ENCODE measurements around the gene IDUA.

Gene IDUA

GRCh38 chr4:1033840-1034551 is 47.2 kb downstream of the IDUA start:
- DNase-seq, result no peak

- no peak for DNase-seq
Observed at GRCh38 chr4:1035510-1035909, 48.7 kb downstream of the IDUA start.

- DNase-seq, result no peak
Observed at GRCh38 chr4:1036095-1036494, 49.3 kb downstream of the IDUA start.

DNA sequence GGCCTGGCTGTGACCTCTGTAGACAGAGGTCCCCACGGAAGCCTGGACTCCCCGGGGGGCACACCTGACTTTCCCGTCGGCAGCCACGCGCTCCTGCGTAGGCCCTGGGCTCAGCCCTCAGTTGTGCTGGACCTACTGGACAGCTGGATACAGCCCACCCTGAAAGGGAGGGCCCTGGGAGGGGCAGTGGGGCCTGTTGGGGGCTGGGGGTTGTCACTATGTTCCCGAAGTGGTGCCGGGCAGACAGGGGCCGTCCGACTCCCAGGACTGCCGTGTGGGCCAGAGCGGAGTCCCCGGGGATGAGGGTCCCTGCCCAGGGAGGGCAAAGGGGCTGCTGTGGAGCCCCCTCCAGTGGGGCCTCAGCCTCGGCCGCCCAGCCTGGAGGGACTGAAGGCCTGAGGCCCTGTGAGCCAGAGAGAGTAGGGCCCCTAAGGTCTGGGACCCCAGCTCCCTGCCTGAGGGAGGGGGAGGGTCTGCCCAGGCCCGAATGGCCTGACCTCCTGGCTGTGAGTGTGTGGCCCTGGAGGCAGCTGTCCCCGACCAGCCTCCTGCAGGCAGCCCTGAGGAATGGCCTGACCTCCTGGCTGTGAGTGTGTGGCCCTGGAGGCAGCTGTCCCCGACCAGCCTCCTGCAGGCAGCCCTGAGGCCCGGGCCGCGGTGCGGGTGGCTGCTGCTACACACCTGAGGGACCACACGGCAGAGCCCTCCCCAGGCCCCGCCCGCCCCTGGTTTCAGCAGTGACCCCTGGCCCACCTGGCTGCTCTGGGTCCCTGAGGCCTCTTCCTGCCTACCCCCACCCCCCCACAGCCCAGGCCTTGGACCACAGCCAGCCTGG is 50.3 kb downstream of the IDUA start:
- DNase-seq, result no peak

DNA sequence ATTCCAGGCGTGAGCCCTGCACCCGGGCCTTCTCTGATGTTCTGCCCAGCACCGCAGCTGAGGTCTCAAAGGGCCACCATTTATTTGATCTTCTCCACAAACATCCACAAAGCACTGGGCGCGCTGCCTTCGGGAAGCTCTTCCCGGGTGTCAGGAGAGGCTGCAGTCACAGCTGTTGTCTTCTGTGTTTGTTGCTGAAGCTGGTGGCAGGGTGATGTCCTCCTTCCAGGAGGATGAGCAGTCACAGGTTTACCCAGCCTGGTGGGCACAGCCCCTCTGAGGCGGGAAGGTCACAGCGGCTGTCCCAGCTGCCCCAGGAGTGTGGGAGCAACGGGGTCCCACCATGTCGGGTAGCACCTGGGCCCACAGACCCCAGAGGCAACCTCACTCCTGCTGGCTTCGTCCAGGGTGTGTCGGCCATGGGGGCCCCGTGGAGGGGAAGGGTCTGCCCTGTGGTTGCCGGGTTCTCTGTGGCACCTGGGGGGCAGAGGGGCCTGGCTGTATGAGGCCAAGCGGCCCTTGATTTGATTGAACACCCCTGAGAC is 52.2 kb downstream of the IDUA start:
- DNase-seq, result no peak

- no peak for DNase-seq
Observed at GRCh38 chr4:1039493-1040343, 52.9 kb downstream of the IDUA start.

DNA sequence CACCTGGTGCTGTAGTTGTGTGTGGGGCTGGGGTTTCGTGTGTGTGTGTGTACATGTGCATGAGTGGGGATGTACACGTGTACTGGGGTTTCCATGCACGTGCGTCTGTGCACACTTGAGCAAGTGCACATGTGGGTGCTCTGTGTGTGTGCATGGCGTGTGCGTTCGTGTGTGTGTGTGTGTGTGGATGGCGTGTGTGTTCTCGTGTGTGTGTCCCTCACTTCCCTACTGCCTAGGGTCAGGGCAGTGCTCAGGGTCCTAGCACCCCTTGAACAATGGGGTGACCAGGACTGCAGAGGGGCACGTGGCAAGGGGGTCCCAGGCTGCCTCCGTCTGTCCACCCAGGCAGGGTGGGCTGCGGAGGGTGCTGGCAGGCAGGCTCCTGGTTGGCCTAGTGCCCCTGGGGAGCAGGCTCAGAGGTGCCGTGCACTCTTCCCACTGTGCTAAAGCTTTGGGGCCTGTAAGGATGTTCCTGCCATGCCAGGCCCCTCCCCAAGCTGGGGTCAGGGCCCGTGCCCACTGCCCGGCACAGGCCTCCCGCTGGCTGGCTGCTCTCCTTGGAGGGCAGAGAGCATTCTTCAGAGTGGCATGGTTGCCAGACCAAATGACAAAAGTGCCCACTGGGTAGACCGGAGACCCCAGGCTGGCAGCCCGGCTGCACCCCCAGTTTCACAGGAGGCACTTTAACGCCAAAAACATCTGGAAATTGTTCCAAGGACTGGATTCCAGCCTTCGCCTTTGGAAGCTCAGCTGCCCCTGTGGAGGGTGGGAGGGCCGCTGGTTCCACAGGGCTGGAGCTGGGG is 53.7 kb downstream of the IDUA start:
- no peak for DNase-seq

GRCh38 chr4:1041147-1041935 is 54.5 kb downstream of the IDUA start:
- peak; percentile 45 for DNase-seq

DNA sequence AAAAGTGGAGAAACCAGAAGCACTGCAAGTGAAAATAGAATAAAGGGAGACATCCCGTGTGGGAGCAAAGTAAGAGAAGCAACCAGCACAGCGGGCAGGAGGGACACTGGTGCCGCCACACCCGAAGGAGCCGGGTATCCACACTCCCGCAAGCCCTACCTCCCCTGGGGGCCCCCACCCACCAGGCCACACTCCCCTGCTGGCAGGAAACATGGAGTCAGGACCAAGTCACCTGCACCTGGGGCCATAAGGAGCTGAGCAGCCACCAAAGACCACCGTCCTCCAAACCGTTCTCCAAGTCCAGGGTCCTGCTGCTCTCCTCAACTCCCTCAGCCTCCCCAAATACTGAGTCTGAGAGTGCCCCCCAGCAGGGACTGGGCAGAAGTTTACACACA is 55.1 kb downstream of the IDUA start:
- DNase-seq, result no peak

GRCh38 chr4:1042352-1043055 is 55.7 kb downstream of the IDUA start:
- no peak for DNase-seq

- no peak for DNase-seq
Observed at GRCh38 chr4:1043162-1043561, 56.3 kb downstream of the IDUA start.

- DNase-seq, result no peak
Observed at GRCh38 chr4:1043651-1044468, 57.0 kb downstream of the IDUA start.

DNA sequence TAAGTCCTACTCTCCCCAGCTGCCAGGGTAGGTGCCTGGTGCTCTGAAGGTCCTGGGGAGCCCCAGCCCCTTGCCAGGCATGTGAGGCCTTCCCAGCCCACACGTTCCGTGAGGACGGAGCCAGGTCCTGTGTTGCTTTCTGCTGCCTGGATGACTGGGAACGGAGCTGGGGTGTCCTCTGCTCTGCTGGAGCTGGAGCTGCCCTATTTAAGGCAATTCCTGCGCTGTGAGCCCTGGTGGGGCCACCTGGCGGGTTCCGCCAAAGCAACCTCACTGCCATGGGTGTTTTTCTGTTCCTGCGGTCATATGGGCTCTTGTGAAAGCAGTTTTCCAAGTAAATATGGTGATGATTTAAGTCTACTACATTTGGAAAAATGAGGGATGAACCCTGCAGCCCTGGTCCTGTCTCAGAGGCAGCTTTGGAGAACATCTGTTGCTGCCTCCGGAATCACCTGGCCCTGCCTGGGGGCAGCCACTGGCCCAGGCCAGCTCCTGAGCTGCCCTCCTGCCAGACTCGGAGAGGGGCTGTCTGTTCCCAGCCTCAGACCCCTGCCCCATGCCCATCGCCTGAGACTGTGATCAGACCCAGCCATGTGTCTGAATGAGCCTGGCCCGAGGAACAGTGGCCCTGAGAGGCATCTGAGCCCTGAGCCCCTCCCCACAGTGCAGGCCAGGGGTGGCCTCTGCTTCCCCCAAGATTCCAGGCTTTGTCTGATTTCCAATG is 57.8 kb downstream of the IDUA start:
- DNase-seq, result no peak

DNA sequence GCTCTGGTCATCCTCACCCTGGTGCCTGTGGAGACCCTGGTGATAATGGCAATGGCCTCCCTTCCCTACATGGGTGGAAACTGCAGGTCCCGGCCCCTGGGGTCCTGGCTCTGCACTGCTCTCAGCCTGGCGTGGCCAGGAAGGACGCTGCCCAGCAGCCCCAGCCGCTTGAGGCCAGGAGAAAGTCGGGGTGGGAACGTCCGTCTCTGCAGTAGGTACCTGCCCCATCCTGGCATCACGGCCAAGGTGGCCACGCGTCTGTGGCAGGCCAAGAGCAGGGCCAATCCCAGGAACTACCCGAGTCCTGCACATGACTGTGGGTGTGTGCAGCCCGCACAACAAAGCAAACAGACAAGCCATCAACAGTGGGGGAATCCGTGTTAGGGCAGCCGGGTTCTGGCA is 58.4 kb downstream of the IDUA start:
- DNase-seq, result no peak

GRCh38 chr4:1045595-1046201 is 58.9 kb downstream of the IDUA start:
- no peak for DNase-seq

DNA sequence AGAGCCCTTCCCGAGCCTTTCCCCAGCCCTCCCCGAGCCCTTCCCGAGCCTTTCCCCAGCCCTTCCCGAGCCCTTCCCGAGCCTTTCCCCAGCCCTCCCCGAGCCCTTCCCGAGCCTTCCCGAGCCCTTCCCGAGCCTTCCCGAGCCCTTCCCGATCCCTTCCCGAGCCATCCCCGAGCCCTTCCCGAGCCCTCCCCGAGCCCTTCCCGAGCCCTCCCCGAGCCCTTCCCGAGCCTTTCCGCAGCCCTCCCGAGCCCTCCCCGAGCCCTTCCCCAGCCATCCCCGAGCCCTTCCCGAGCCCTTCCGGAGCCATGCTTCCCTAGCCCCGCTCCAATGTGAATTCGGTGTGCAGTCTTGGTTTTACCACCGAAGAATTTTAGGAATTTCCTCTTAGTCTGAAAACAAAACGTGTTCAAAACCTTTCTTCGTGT is 59.8 kb downstream of the IDUA start:
- peak; percentile 31 for DNase-seq

DNA sequence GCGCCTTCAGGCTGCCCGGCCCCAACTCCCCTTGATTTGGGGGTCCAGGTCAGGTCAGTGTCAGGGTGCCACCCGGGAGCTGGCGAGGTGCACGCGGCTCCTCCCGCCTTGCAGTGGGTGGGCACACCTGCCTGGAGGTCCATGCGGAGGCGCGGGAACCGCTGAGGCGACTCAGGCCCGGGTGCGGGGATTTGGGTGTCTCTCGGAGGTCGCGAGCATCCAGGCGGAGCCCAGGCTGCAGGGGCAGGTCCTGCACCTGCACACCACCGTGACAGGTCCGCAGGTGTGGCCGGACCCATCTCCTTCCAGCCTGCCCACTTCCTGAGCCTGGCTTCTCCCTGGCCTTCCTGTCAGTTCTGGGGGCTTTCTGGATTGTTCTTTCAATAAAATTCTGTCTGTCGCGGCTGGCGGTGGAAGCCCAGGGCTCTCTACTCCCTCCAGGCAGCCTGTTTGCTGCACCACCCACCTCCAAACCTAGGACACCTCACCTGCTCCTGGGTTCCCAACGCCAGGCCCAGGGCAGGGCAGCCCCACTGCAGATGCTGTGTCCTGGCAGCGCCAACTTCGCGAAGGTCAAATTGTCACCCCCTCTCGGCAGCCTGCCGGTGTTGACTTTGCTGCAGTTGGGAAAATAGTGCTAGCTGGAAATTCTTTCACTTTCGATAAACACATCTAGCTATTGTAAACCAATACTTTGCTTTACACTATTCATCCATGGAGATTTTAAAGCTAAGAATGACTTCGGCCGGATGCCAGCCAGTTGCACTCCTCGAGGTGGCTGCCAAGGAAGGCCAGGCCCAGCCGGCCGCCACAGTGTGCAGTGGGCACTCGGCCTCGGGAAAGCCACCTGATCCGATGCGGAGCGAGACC is 60.5 kb downstream of the IDUA start:
- DNase-seq, result no peak

All from COR-L47 (cell line).